GM12878 (cell line): ENCODE results near the gene CXXC4. TPM values are rescaled to one million over a fixed set of nuclear protein-coding genes. Genes with fewer than 3 reads are reported as not detected.

ENCODE experiments used
- ATAC-seq: fragments of 200-7000 bp; cut with Tn5 transposase; 3 replicates; pipeline ENCODE4 v1.9.1; 2020; ENCODE audit warnings: mild to moderate bottlenecking, moderate library complexity
- BruUV-seq: library from RNA; stranded (reverse); fragments of 400-500 nt; replicated peaks from 2 replicates; lab custom pipeline; 2021; lab: Mats Ljungman, UMichigan
- CTCF ChIA-PET: fragments of 300-600 bp; sonication (Branson Sonifier 250); formaldehyde crosslinking; extraction: SDS; loops from one replicate; lab custom pipeline; 2021; ENCODE audit warnings: inconsistent platforms; lab: Yijun Ruan, JAX
- POLR2A ChIA-PET: fragments of 350-600 bp; formaldehyde crosslinking; extraction: SDS; loops from one replicate; lab custom pipeline; 2021; ENCODE audit warnings: inconsistent platforms; lab: Charles Lee
- RAD21 ChIA-PET: fragments of 300-600 bp; sonication (Branson Sonifier 250); formaldehyde crosslinking; loops from one replicate; lab custom pipeline; 2023; ENCODE audit warnings: antibody characterized with exemption; ENCODE audit not compliant: unreplicated experiment; lab: Charles Lee
- SMC1A ChIA-PET: fragments of 300-600 bp; sonication (Branson Sonifier 250); formaldehyde crosslinking; loops from one replicate; lab custom pipeline; 2023; ENCODE audit not compliant: unreplicated experiment, uncharacterized antibody; lab: Charles Lee
- DNase-seq: peaks from one replicate; pipeline ENCODE4 v3.0.0-alpha.2; 2011; ENCODE audit warnings: low read depth, low spot score
- FAIRE-seq: peaks from 3 replicates; lab custom pipeline; 2011; peaks lifted over from hg19 to GRCh38; lab: Jason Lieb, UNC
- H2AFZ ChIP-seq: 2 replicates; pipeline ENCODE4 v1.6.0; 2011; ENCODE audit warnings: low read depth, low read length, control low read depth; ENCODE audit not compliant: control insufficient read depth
- H3K27ac ChIP-seq: 2 replicates; pipeline ENCODE4 v1.5.1; 2011; ENCODE audit warnings: control low read depth; ENCODE audit not compliant: control insufficient read depth, insufficient read depth
- H3K27me3 ChIP-seq, 2 experiments: replicated peaks in 1 of 2; 2 replicates each; pipeline versions ENCODE4 v1.6.0 to v1.6.1; 2011; ENCODE audit warnings: low read length in 1 of 2; ENCODE audit not compliant: control insufficient read depth in 2 of 2, insufficient read depth in 2 of 2
- H3K36me3 ChIP-seq, 2 experiments: 2 replicates each; pipeline ENCODE4 v1.5.1; 2011; ENCODE audit warnings: low read length in 1 of 2; ENCODE audit not compliant: control insufficient read depth in 2 of 2, insufficient read depth in 2 of 2
- H3K4me1 ChIP-seq: 2 replicates; pipeline ENCODE4 v1.6.1; 2011; ENCODE audit warnings: mild to moderate bottlenecking, low read length, moderate library complexity, mixed read lengths; ENCODE audit not compliant: control insufficient read depth, insufficient read depth
- H3K4me2 ChIP-seq: 2 replicates; pipeline ENCODE4 v1.6.0; 2011; ENCODE audit warnings: control low read depth; ENCODE audit not compliant: control insufficient read depth, insufficient read depth
- H3K4me3 ChIP-seq: fragments of 200-600 bp; sonication (generic); 2 replicates; pipeline ENCODE4 v1.5.1; 2016
- H3K79me2 ChIP-seq: 2 replicates; pipeline ENCODE4 v1.6.0; 2011; ENCODE audit warnings: low read length; ENCODE audit not compliant: control insufficient read depth, insufficient read depth
- H3K9ac ChIP-seq: 2 replicates; pipeline ENCODE4 v1.8.0; 2011; ENCODE audit warnings: low read length, control low read depth, mixed read lengths; ENCODE audit not compliant: control insufficient read depth, insufficient read depth
- H3K9me3 ChIP-seq: replicated peaks from 3 replicates; pipeline ENCODE4 v1.5.1; 2011; ENCODE audit warnings: mild to moderate bottlenecking, low read length; ENCODE audit not compliant: control insufficient read depth, insufficient read depth
- H4K20me1 ChIP-seq: 2 replicates; pipeline ENCODE4 v1.6.0; 2011; ENCODE audit not compliant: control insufficient read depth, insufficient read depth
- FOXM1 ChIP-seq: IDR thresholded peaks from 2 replicates; pipeline ENCODE4 v1.6.1; 2012; ENCODE audit warnings: low read depth, mild to moderate bottlenecking, inconsistent platforms, low read length, moderate library complexity
- JUNB ChIP-seq: IDR thresholded peaks from 2 replicates; pipeline ENCODE4 v1.6.1; 2016; ENCODE audit warnings: antibody characterized with exemption, mild to moderate bottlenecking
- NFIC ChIP-seq: IDR thresholded peaks from 2 replicates; pipeline ENCODE4 v1.6.1; 2012; ENCODE audit warnings: low read depth, mild to moderate bottlenecking, inconsistent platforms, low read length, moderate library complexity
- PKNOX1 ChIP-seq: fragments of 450-650 bp; IDR thresholded peaks from 2 replicates; pipeline ENCODE4 v1.6.1; 2016; ENCODE audit warnings: mild to moderate bottlenecking
- SRF ChIP-seq, 2 experiments: IDR thresholded peaks; 2 replicates each; pipeline ENCODE4 v1.6.1; 2011; ENCODE audit warnings: low read depth in 2 of 2, low read length in 2 of 2, mild to moderate bottlenecking in 1 of 2, moderate library complexity in 1 of 2
- ZBED1 ChIP-seq: IDR thresholded peaks from 2 replicates; pipeline ENCODE4 v1.6.1; 2016; ENCODE audit warnings: borderline replicate concordance
- WGBS: methylation state at CpG from one replicate; pipeline ENCODE4 v1.1.6; 2016; ENCODE audit warnings: low lambda C conversion rate; ENCODE audit not compliant: insufficient replicate concordance, insufficient coverage; ENCODE audit errors: missing lambda C conversion rate; 5-methylcytosine and 5-hydroxymethylcytosine counted together
- in situ Hi-C: fragments of 300-500 bp; cut with MboI; formaldehyde crosslinking; loops from 9 replicates; pipeline ENCODE4 v1.14.3; 2018; ENCODE audit warnings: mixed read lengths
- intact Hi-C: fragments of 100-400 bp; cut with micrococcal nuclease; formaldehyde crosslinking; loops from one replicate; pipeline ENCODE4 v1.14.2; 2022; ENCODE audit not compliant: unreplicated experiment
- polyA plus RNA-seq, 11 experiments: library from polyadenylated mRNA; depleted of rRNA in 4 of 11; unstranded in 6 of 11; stranded (reverse) in 5 of 11; fragments of >200 nt; fragmentation: Nextera tagmentation in 4 of 11; fragmentation: Illumina TruSeq in 1 of 11; extraction: Ambion mirVana in 4 of 11; extraction: Trizol in 1 of 11; gene quantifications; 1 replicate in 1 of 11; 2 replicates in 10 of 11; pipeline versions ENCODE4 v1.2.1 to v1.2.3, GENCODE V29; 2011 to 2016; ENCODE audit warnings: inconsistent platforms in 2 of 11, missing spikeins in 2 of 11, low read depth in 1 of 11
- total RNA-seq, 4 experiments: library from RNA; depleted of rRNA in 3 of 4; stranded (reverse); fragments of >200 nt in 3 of 4; fragmentation: Illumina TruSeq in 1 of 4; extraction: Trizol in 1 of 4; gene quantifications; 2 replicates each; pipeline versions ENCODE4 v1.2.1 to v1.2.3, GENCODE V29; 2013 to 2021

The CXXC4 gene
- total and polyA plus RNA-seq, 10 of the 15 experiments (the other 5 are each of a cell fraction or from before 2014, with no cell fraction given): 4.2 to 17.0 (median 7.8) TPM

- WGBS: 100% methylated on average over 2 of the region's 2 CpGs
- FAIRE-seq (no peak), DNase-seq (no peak), ATAC-seq (no peak)
- no peak overlapping the region for H3K4me2 ChIP-seq
- no peak overlapping the region for H3K27ac ChIP-seq
- BruUV-seq: no TSS peak
- RAD21 ChIA-PET: no interaction called here
- no peaks in the 10 kb centered on the region; the same call in 2 of the 3 replicates for H3K9me3 ChIP-seq
- no peaks in the 10 kb centered on the region for H3K79me2 ChIP-seq
- H3K4me1 ChIP-seq: no peaks in the 10 kb centered on the region
- SMC1A ChIA-PET: interaction anchor here (1.0 kb wide), 1 partner anchor 110 kb away, joined by 3 read pairs; no protein-coding TSS in a partner anchor
- H3K9ac ChIP-seq: no peak overlapping the region
- no peak for TF ChIP-seq SRF (IDR thresholded peaks at IDR 0.05; ENCODE audit: low read depth in 2 of 2, low read length in 2 of 2)
- H4K20me1 ChIP-seq: no peaks in the 10 kb centered on the region
- CTCF ChIA-PET: no interaction called here
- intact Hi-C loops (no loop called here), in situ Hi-C loops (no loop called here)
- POLR2A ChIA-PET: no interaction called here
- H3K36me3 ChIP-seq: no peaks in the 10 kb centered on the region
- no peak overlapping the region for H2AFZ ChIP-seq
- no peaks in the 10 kb centered on the region for H3K27me3 ChIP-seq
- H3K4me3 ChIP-seq: no peak overlapping the region
Measured at GRCh38 chr4:104530426-104530825, 35.7 kb upstream of the CXXC4 start.

DNA sequence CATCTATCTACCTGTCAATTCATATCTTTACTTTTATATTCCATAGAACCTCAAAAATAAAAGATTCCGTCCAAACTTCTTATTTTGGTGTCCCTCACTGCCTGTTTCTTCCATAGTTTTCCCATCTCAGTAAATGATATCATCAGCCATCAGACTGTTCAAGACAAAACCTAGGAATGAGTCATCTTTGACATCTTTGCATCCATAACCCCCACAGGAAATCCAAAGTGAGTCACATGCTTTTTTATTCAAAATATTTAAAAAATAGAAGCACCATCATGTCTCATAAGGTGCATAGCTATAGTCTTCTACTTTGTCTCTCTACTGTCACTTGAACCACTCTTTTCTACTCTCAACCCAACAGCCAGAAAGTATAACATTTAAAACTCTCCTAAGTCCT lies 29.9 kb upstream of the CXXC4 start:
- BruUV-seq: no TSS peak
- ATAC-seq (no peak), FAIRE-seq (no peak)
- H3K36me3 ChIP-seq: no peaks in the 10 kb centered on the region
- in situ Hi-C loops (no loop called here), intact Hi-C loops (no loop called here)
- no peaks in the 10 kb centered on the region for H3K27me3 ChIP-seq
- H2AFZ ChIP-seq: no peak overlapping the region
- no peak overlapping the region for H3K4me2 ChIP-seq
- no peak overlapping the region for H3K9ac ChIP-seq
- WGBS: 5% methylated on average over 1 of the region's 1 CpG
- peaks cover 5% of the 10 kb centered on the region; the same call in 1 of the 2 replicates for H3K4me1 ChIP-seq
- H3K9me3 ChIP-seq: no peaks in the 10 kb centered on the region; the same call in 2 of the 3 replicates
- no peaks in the 10 kb centered on the region for H3K79me2 ChIP-seq
- SMC1A ChIA-PET: interaction anchor here (1.0 to 1.4 kb wide), 2 partner anchors 36 to 48 kb away, joined by 3 to 4 read pairs; no protein-coding TSS in a partner anchor
- peak; percentile 66; the same call in 1 of the 2 replicates for TF ChIP-seq JUNB
- TF ChIP-seq ZBED1: no peak
- peak; percentile 22; the same call in 1 of the 2 replicates for TF ChIP-seq NFIC
- TF ChIP-seq FOXM1: 0 out of 2 replicates have a peak, but pooled peaks have one; percentile 18
- no peak for TF ChIP-seq PKNOX1
- TF ChIP-seq, all 136 proteins: peak for 3
- H3K4me3 ChIP-seq: no peak overlapping the region
- RAD21 ChIA-PET: no interaction called here
- no peak overlapping the region for H3K27ac ChIP-seq
- H4K20me1 ChIP-seq: no peaks in the 10 kb centered on the region
- CTCF ChIA-PET: no interaction called here
- POLR2A ChIA-PET: no interaction called here
- no peak for DNase-seq
